HG02588 (cell line): ENCODE measurements around the gene CBX3.
"Not testable (repeated sequence)": the region's sequence is repeated elsewhere in the genome, so short reads cannot be mapped to it uniquely, and the experiment has no call there.

ENCODE experiments used
- ATAC-seq: cut with Tn5 transposase; IDR thresholded peaks from one replicate; pipeline ENCODE4 v1.9.1; 2021; ENCODE audit warnings: mild to moderate bottlenecking, moderate library complexity; ENCODE audit not compliant: unreplicated experiment

CBX3 gene

DNA sequence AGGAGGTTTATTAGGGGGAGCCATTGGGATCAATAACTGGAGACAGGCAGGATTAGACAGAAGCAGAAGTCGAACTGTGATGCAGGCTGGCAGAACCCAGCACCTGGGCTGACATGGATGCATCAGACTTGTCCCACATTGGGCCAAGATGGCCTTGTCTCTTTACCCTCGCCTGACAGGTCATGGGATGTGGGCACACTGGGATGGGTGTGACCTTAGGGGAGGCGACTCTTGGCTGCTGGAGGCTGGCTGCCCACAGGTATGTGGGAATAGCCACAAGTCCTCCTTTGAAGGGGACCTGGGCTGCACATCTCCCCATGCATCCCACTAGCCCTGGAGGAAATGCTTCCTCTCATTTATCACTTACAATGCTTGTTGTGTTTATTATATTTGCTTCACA, 32.3 kb upstream of the CBX3 start:
- no peak for ATAC-seq

DNA sequence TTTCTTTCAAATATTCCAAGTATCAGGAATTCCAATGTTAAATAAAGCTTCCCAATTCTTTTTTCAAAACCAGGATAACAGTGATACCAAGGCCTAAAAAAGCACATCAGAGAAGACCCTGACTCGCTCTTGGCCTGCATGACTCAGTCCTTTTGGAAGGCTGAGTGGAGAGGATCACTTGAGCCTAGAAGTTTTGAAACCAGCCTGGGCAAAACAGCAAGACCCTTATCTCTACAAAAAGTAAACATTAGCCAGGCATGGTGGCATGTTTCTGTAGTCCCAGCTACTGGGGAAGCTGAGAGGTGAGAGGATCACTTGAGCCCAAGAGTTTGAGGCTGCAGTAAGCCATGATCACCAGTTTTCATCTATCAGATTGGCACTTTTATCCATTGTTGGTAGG, 30.9 kb upstream of the CBX3 start:
- ATAC-seq = no peak

GRCh38 chr7:26171601-26172000, 29.9 kb upstream of the CBX3 start:
- no peak for ATAC-seq

GRCh38 chr7:26172048-26172447, 29.5 kb upstream of the CBX3 start:
- no peak for ATAC-seq

DNA sequence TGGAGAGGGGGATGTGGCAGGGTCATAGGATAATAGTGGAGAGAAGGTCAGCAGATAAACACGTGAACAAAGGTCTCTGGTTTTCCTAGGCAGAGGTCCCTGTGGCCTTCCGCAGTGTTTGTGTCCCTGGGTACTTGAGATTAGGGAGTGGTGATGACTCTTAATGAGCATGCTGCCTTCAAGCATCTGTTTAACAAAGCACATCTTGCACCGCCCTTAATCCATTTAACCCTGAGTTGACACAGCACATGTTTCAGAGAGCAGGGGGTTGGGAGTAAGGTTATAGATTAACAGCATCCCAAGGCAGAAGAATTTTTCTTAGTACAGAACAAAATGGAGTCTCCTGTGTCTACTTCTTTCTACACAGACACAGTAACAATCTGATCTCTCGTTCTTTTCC, 25.6 kb upstream of the CBX3 start:
- ATAC-seq = not testable (repeated sequence)

- not testable (repeated sequence) for ATAC-seq
These were observed 24.8 kb upstream of the CBX3 start for GRCh38 chr7:26176696-26177095.

- ATAC-seq = not testable (repeated sequence)
These were observed 24.3 kb upstream of the CBX3 start for GRCh38 chr7:26177269-26177668.

DNA sequence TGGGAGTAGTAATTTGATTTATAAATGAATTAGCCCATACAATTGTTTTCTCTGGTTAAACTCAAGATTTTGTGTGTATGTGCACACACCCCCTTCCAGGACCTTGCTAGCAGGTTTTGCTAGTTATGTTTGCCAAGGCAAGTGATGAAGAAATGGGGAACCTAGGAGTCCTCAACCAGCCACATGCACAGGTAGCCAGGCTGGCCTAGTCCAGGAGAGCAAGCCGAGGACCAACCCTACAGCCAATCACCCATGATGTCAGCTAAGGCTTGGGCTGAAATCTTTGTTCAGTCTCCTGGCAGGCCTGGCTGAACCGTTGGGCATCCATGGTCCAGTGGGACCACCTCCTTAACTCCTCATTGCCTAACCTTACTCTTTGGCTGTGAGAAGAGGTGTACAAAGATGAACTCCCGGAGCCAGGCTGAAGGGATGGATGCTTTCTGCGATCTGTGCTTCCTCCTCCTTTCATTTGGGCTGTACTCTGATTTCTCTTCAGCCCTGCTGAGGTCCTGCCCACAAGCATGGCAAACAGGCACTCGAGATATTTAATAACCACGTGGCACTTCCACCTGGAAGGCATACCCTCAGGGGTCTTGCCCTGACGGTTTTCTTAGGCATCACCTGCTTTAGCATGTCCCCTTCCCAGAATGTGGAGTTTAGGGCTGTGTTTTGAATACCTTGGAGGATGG, 23.1 kb upstream of the CBX3 start:
- ATAC-seq = no peak

DNA sequence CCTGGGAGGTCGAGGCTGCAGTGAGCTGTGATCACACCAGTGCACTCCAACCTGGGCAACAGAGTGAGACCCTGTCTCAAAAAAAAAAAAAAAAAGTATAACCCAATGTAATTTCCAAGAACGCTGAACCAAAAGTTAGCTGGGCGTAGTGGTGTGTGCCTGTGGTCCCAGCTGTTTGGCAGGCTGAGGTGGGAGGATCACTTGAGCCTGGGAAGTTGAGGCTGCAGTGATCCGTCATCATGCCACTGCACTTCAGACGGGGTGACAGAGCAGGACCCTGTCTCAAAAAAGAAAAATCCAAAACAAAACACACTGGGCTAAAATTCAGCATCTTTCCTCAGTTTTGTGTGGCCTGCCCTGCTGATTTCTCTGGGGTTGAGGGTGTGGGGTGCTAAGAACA, 22.1 kb upstream of the CBX3 start:
- no peak for ATAC-seq

GRCh38 chr7:26179826-26180497, 21.6 kb upstream of the CBX3 start:
- ATAC-seq = no peak

GRCh38 chr7:26180792-26181198, 20.8 kb upstream of the CBX3 start:
- no peak for ATAC-seq

DNA sequence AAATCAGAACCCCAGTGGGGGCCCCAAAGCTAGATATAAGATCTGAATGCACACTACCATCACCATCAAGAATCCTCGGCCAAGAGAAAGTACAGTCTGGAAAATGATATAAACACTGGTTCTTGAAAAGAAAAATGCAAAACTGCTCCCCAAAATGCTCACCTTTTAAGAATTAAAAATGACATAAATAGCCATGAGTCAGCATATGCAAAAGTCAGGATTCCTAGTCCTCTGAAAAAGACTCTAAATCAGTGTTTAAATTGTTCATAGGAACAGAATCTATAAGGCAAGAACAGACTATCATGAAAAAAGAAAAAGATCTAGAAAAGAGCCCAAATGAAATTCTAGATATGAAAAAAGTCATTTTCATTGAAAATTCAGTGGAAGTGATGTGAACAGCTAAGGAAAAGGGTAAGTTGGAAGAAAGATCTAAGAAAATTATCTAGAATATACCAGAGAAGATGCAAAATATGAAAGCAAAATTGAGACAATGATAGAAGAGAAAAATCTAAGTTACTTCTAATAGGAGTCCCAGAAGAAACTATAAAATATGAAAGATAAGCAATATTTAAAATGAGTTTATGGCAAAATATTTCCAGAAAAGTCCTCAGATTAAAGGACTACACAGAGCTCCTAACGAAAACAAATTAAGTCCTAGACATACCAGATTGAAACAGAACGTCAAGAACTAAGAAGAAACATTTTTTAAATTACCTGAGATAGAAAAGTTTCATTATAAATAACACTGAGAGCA, 19.9 kb upstream of the CBX3 start:
- no peak for ATAC-seq

- ATAC-seq = no peak
These were observed 19.3 kb upstream of the CBX3 start for GRCh38 chr7:26182283-26182682.

DNA sequence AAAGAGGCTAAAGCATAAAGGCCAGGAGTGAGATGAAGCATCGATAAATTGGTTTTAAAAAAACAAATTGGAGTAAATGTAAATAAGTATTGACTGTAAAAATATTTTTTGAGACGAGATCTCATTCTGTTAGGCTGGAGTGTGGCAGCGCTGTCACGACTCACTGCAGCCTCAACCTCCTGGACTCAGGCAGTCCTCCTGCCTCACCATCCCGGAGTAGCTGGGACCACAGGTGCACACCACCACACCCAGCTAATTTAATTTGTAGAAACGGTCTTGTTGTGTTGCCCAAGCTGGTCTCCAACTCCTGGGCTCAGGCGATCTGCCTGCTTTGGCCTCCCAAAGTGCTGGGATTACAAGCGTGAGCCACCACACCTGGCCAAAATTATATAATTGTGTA, 18.8 kb upstream of the CBX3 start:
- ATAC-seq = no peak

DNA sequence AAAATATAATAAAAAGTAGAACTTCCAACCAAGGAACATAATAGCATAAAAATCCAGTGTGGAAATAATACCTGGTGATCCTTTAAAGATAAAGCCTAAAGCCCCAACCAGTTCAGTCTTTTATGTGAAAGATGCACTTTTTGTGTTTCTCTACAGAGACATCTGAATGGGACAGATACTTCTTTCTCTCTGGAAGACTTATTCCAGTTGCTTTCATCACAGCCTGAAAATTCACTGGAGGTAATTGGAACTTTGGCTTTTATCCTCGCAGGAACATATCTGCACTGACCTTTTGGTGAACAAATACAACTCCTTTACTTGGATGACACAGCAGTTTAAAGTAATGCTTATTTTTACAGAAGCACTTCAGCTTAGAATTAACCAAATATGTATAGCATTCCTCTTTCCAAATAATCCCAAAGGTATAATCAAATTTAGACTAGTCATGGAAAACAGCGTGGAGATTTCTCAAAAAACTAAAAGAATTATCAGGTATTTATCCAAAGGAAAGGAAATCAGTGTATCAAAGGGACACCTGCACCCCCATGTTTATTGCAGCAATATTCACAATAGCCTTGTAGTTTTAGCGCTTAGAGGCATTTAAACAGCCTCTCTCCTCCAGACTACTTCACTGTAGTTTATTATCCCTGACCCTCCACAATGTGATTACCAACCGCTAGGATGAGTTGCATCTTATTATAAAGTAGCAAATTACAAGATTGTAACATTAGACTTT, 17.8 kb upstream of the CBX3 start:
- ATAC-seq = no peak

GRCh38 chr7:26184281-26185101, 17.1 kb upstream of the CBX3 start:
- not testable (repeated sequence) for ATAC-seq

DNA sequence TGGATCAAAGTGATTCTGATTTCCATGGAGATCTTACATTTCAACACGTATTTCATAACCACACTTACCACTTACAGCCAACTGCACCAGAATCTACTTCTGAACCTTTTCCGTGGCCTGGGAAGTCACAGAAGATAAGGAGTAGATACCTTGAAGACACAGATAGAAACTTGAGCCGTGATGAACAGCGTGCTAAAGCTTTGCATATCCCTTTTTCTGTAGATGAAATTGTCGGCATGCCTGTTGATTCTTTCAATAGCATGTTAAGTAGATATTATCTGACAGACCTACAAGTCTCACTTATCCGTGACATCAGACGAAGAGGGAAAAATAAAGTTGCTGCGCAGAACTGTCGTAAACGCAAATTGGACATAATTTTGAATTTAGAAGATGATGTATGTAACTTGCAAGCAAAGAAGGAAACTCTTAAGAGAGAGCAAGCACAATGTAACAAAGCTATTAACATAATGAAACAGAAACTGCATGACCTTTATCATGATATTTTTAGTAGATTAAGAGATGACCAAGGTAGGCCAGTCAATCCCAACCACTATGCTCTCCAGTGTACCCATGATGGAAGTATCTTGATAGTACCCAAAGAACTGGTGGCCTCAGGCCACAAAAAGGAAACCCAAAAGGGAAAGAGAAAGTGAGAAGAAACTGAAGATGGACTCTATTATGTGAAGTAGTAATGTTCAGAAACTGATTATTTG, 16.3 kb upstream of the CBX3 start:
- ATAC-seq = no peak

DNA sequence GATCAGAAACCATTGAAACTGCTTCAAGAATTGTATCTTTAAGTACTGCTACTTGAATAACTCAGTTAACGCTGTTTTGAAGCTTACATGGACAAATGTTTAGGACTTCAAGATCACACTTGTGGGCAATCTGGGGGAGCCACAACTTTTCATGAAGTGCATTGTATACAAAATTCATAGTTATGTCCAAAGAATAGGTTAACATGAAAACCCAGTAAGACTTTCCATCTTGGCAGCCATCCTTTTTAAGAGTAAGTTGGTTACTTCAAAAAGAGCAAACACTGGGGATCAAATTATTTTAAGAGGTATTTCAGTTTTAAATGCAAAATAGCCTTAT, 15.7 kb upstream of the CBX3 start:
- ATAC-seq = no peak

- ATAC-seq = no peak
These were observed 14.9 kb upstream of the CBX3 start for GRCh38 chr7:26186364-26187311.
